GM19397 (cell line): Measurements from ENCODE around the gene ABCA7.

Experiments
- ATAC-seq: cut with Tn5 transposase; IDR thresholded peaks from one replicate; pipeline ENCODE4 v1.9.1; 2021; ENCODE audit warnings: mild to moderate bottlenecking, moderate library complexity; ENCODE audit not compliant: unreplicated experiment

ABCA7 gene

GRCh38 chr19:1001538-1002166 is 38.3 kb upstream of the ABCA7 start:
- no peak for ATAC-seq

- ATAC-seq, result no peak
Measured at GRCh38 chr19:1002600-1002999, 37.3 kb upstream of the ABCA7 start.

GRCh38 chr19:1003283-1003682 is 36.6 kb upstream of the ABCA7 start:
- no peak for ATAC-seq

GRCh38 chr19:1004204-1004802 is 35.6 kb upstream of the ABCA7 start:
- ATAC-seq, result no peak

GRCh38 chr19:1004803-1005664 is 34.9 kb upstream of the ABCA7 start:
- no peak for ATAC-seq

GRCh38 chr19:1006711-1007398 is 33.1 kb upstream of the ABCA7 start:
- ATAC-seq, result no peak

GRCh38 chr19:1007399-1008251 is 32.3 kb upstream of the ABCA7 start:
- no peak for ATAC-seq

GRCh38 chr19:1008268-1009040 is 31.5 kb upstream of the ABCA7 start:
- ATAC-seq, result no peak

- no peak for ATAC-seq
Measured at GRCh38 chr19:1009041-1009980, 30.6 kb upstream of the ABCA7 start.

- ATAC-seq, result no peak
Measured at GRCh38 chr19:1009981-1010538, 29.8 kb upstream of the ABCA7 start.

GRCh38 chr19:1010586-1011510 is 29.1 kb upstream of the ABCA7 start:
- no peak for ATAC-seq

GRCh38 chr19:1011831-1012333 is 28.0 kb upstream of the ABCA7 start:
- no peak for ATAC-seq

- no peak for ATAC-seq
Measured at GRCh38 chr19:1012334-1012733, 27.6 kb upstream of the ABCA7 start.

- no peak for ATAC-seq
Measured at GRCh38 chr19:1013218-1013617, 26.7 kb upstream of the ABCA7 start.

GRCh38 chr19:1014161-1015060 is 25.5 kb upstream of the ABCA7 start:
- ATAC-seq, result no peak
